GM12878 (cell line): Measurements from ENCODE around the gene MCC. TPM values are rescaled to one million over a fixed set of nuclear protein-coding genes. Genes with fewer than 3 reads are reported as not detected.

ENCODE experiments used
- ATAC-seq: fragments of 200-7000 bp; cut with Tn5 transposase; 3 replicates; pipeline ENCODE4 v1.9.1; 2020; ENCODE audit warnings: mild to moderate bottlenecking, moderate library complexity
- BruUV-seq: library from RNA; stranded (reverse); fragments of 400-500 nt; replicated peaks from 2 replicates; lab custom pipeline; 2021; lab: Mats Ljungman, UMichigan
- CTCF ChIA-PET: fragments of 300-600 bp; sonication (Branson Sonifier 250); formaldehyde crosslinking; extraction: SDS; loops from one replicate; lab custom pipeline; 2021; ENCODE audit warnings: inconsistent platforms; lab: Yijun Ruan, JAX
- POLR2A ChIA-PET: fragments of 350-600 bp; formaldehyde crosslinking; extraction: SDS; loops from one replicate; lab custom pipeline; 2021; ENCODE audit warnings: inconsistent platforms; lab: Charles Lee
- RAD21 ChIA-PET: fragments of 300-600 bp; sonication (Branson Sonifier 250); formaldehyde crosslinking; loops from one replicate; lab custom pipeline; 2023; ENCODE audit warnings: antibody characterized with exemption; ENCODE audit not compliant: unreplicated experiment; lab: Charles Lee
- SMC1A ChIA-PET: fragments of 300-600 bp; sonication (Branson Sonifier 250); formaldehyde crosslinking; loops from one replicate; lab custom pipeline; 2023; ENCODE audit not compliant: unreplicated experiment, uncharacterized antibody; lab: Charles Lee
- DNase-seq: peaks from one replicate; pipeline ENCODE4 v3.0.0-alpha.2; 2011; ENCODE audit warnings: low read depth, low spot score
- FAIRE-seq: peaks from 3 replicates; lab custom pipeline; 2011; peaks lifted over from hg19 to GRCh38; lab: Jason Lieb, UNC
- H2AFZ ChIP-seq: 2 replicates; pipeline ENCODE4 v1.6.0; 2011; ENCODE audit warnings: low read depth, low read length, control low read depth; ENCODE audit not compliant: control insufficient read depth
- H3K27ac ChIP-seq: 2 replicates; pipeline ENCODE4 v1.5.1; 2011; ENCODE audit warnings: control low read depth; ENCODE audit not compliant: control insufficient read depth, insufficient read depth
- H3K27me3 ChIP-seq, 2 experiments: replicated peaks in 1 of 2; 2 replicates each; pipeline versions ENCODE4 v1.6.0 to v1.6.1; 2011; ENCODE audit warnings: low read length in 1 of 2; ENCODE audit not compliant: control insufficient read depth in 2 of 2, insufficient read depth in 2 of 2
- H3K36me3 ChIP-seq, 2 experiments: 2 replicates each; pipeline ENCODE4 v1.5.1; 2011; ENCODE audit warnings: low read length in 1 of 2; ENCODE audit not compliant: control insufficient read depth in 2 of 2, insufficient read depth in 2 of 2
- H3K4me1 ChIP-seq: 2 replicates; pipeline ENCODE4 v1.6.1; 2011; ENCODE audit warnings: mild to moderate bottlenecking, low read length, moderate library complexity, mixed read lengths; ENCODE audit not compliant: control insufficient read depth, insufficient read depth
- H3K4me2 ChIP-seq: 2 replicates; pipeline ENCODE4 v1.6.0; 2011; ENCODE audit warnings: control low read depth; ENCODE audit not compliant: control insufficient read depth, insufficient read depth
- H3K4me3 ChIP-seq: fragments of 200-600 bp; sonication (generic); 2 replicates; pipeline ENCODE4 v1.5.1; 2016
- H3K79me2 ChIP-seq: 2 replicates; pipeline ENCODE4 v1.6.0; 2011; ENCODE audit warnings: low read length; ENCODE audit not compliant: control insufficient read depth, insufficient read depth
- H3K9ac ChIP-seq: 2 replicates; pipeline ENCODE4 v1.8.0; 2011; ENCODE audit warnings: low read length, control low read depth, mixed read lengths; ENCODE audit not compliant: control insufficient read depth, insufficient read depth
- H3K9me3 ChIP-seq: replicated peaks from 3 replicates; pipeline ENCODE4 v1.5.1; 2011; ENCODE audit warnings: mild to moderate bottlenecking, low read length; ENCODE audit not compliant: control insufficient read depth, insufficient read depth
- H4K20me1 ChIP-seq: 2 replicates; pipeline ENCODE4 v1.6.0; 2011; ENCODE audit not compliant: control insufficient read depth, insufficient read depth
- CREB1 ChIP-seq: IDR thresholded peaks from 2 replicates; pipeline ENCODE4 v1.6.1; 2012; ENCODE audit warnings: low read depth, mild to moderate bottlenecking, inconsistent platforms
- EGR1 ChIP-seq, 2 experiments: IDR thresholded peaks; 1 replicate in 1 of 2; 2 replicates in 1 of 2; pipeline ENCODE4 v1.6.1; 2011 to 2012; ENCODE audit warnings: low read depth in 2 of 2, low read length in 2 of 2, borderline replicate concordance in 1 of 2, mild to moderate bottlenecking in 1 of 2, moderate library complexity in 1 of 2
- ETV6 ChIP-seq, 2 experiments: fragments of 450-650 bp in 1 of 2; IDR thresholded peaks in 1 of 2; conservative IDR thresholded peaks in 1 of 2; 2 replicates each; pipeline ENCODE4 v1.6.1; 2014; ENCODE audit warnings: antibody characterized with exemption in 1 of 2, borderline replicate concordance in 1 of 2, low read depth in 1 of 2, mild to moderate bottlenecking in 1 of 2, moderate library complexity in 1 of 2
- FOXK2 ChIP-seq: fragments of 450-650 bp; IDR thresholded peaks from 2 replicates; pipeline ENCODE4 v1.6.1; 2017; ENCODE audit warnings: mild to moderate bottlenecking, moderate library complexity
- HCFC1 ChIP-seq: fragments of 150-350 bp; IDR thresholded peaks from 2 replicates; pipeline ENCODE4 v1.6.1; 2014; ENCODE audit warnings: low read length
- IKZF2 ChIP-seq, 2 experiments: fragments of 450-650 bp; IDR thresholded peaks; 2 replicates each; pipeline ENCODE4 v1.6.1; 2017; ENCODE audit warnings: mild to moderate bottlenecking in 2 of 2, moderate library complexity in 2 of 2
- IRF4 ChIP-seq: IDR thresholded peaks from 2 replicates; pipeline ENCODE4 v1.6.1; 2011; ENCODE audit warnings: low read depth, low read length
- LARP7 ChIP-seq: fragments of 450-650 bp; IDR thresholded peaks from 2 replicates; pipeline ENCODE4 v1.6.1; 2017; ENCODE audit warnings: mild to moderate bottlenecking
- MXI1 ChIP-seq: fragments of 150-350 bp; IDR thresholded peaks from 2 replicates; pipeline ENCODE4 v1.6.1; 2011; ENCODE audit warnings: low read depth, mild to moderate bottlenecking, inconsistent platforms, low read length, improper control_type of control experiment
- MYB ChIP-seq: fragments of 150-350 bp; IDR thresholded peaks from 2 replicates; pipeline ENCODE4 v1.6.1; 2014; ENCODE audit warnings: mild to moderate bottlenecking, low read depth, low read length, borderline replicate concordance
- NFIC ChIP-seq: IDR thresholded peaks from 2 replicates; pipeline ENCODE4 v1.6.1; 2012; ENCODE audit warnings: low read depth, mild to moderate bottlenecking, inconsistent platforms, low read length, moderate library complexity
- NFXL1 ChIP-seq: fragments of 450-650 bp; IDR thresholded peaks from 2 replicates; pipeline ENCODE4 v1.6.1; 2017; ENCODE audit warnings: antibody characterized with exemption, mild to moderate bottlenecking, borderline replicate concordance
- NFYA ChIP-seq: IDR thresholded peaks from 2 replicates; pipeline ENCODE4 v1.6.1; 2011; ENCODE audit warnings: low read depth, mild to moderate bottlenecking, low read length, improper control_type of control experiment, borderline replicate concordance
- RUNX3 ChIP-seq: IDR thresholded peaks from 2 replicates; pipeline ENCODE4 v1.6.1; 2012; ENCODE audit warnings: low read length, inconsistent platforms
- TBL1XR1 ChIP-seq: IDR thresholded peaks from 2 replicates; pipeline ENCODE4 v1.6.1; 2012; ENCODE audit warnings: low read depth, low read length, improper control_type of control experiment
- in situ Hi-C: fragments of 300-500 bp; cut with MboI; formaldehyde crosslinking; loops from 9 replicates; pipeline ENCODE4 v1.14.3; 2018; ENCODE audit warnings: mixed read lengths
- intact Hi-C: fragments of 100-400 bp; cut with micrococcal nuclease; formaldehyde crosslinking; loops from one replicate; pipeline ENCODE4 v1.14.2; 2022; ENCODE audit not compliant: unreplicated experiment
- polyA plus RNA-seq, 11 experiments: library from polyadenylated mRNA; depleted of rRNA in 4 of 11; unstranded in 6 of 11; stranded (reverse) in 5 of 11; fragments of >200 nt; fragmentation: Nextera tagmentation in 4 of 11; fragmentation: Illumina TruSeq in 1 of 11; extraction: Ambion mirVana in 4 of 11; extraction: Trizol in 1 of 11; gene quantifications; 1 replicate in 1 of 11; 2 replicates in 10 of 11; pipeline versions ENCODE4 v1.2.1 to v1.2.3, GENCODE V29; 2011 to 2016; ENCODE audit warnings: inconsistent platforms in 2 of 11, missing spikeins in 2 of 11, low read depth in 1 of 11
- total RNA-seq, 4 experiments: library from RNA; depleted of rRNA in 3 of 4; stranded (reverse); fragments of >200 nt in 3 of 4; fragmentation: Illumina TruSeq in 1 of 4; extraction: Trizol in 1 of 4; gene quantifications; 2 replicates each; pipeline versions ENCODE4 v1.2.1 to v1.2.3, GENCODE V29; 2013 to 2021
- TF ChIP-seq, protein P1 (sequence below): fragments of 450-650 bp; IDR thresholded peaks from 2 replicates; pipeline ENCODE4 v1.6.1; 2017; ENCODE audit warnings: mild to moderate bottlenecking, moderate library complexity

Gene MCC
- total and polyA plus RNA-seq, 10 of the 15 experiments (the other 5 are each of a cell fraction or from before 2014, with no cell fraction given) = 0.03 to 0.86 (median 0.16) TPM

DNA sequence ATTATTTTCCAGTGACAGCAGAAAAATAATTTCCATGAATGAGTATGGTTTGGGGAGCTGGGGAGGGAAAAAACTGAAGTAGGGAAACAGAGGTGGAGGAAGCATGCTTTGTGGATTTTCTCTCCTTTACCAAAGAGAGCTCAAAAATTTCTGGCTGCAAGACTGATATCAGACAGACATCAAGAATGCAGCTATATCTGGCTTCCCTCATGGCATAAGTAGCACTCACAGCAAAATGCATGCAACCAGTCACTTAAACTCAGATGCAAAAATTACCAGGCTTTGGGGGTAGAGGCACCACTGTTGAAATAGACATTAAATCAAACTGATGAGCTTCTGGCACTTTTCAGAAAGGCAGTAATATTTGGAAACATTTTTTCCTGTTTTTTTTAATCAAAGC, 250.4 kb downstream of the MCC start:
- Histone ChIP-seq H4K20me1 (no peaks in the 10 kb centered on the region), H2AFZ (no peak overlapping the region), H3K4me1 (no peaks in the 10 kb centered on the region), H3K79me2 (no peaks in the 10 kb centered on the region), H3K27me3 (no peaks in the 10 kb centered on the region; a peak in 1 of 4 replicates), H3K9ac (no peak overlapping the region), H3K9me3 (no peaks in the 10 kb centered on the region), H3K27ac (no peak overlapping the region), H3K4me3 (no peak overlapping the region), H3K36me3 (no peaks in the 10 kb centered on the region), H3K4me2 (no peak overlapping the region)
- DNase-seq (no peak), FAIRE-seq (no peak), ATAC-seq (no peak)
- ChIA-PET RAD21 (no interaction called here), POLR2A (no interaction called here), CTCF (interaction anchor here (1.1 kb wide), 1 partner anchor 17 kb away, joined by 3 read pairs; no protein-coding TSS in a partner anchor), SMC1A (no interaction called here)
- no peak for TF ChIP-seq FOXK2
- no peak for TF ChIP-seq CREB1
- TF ChIP-seq, protein P1, sequence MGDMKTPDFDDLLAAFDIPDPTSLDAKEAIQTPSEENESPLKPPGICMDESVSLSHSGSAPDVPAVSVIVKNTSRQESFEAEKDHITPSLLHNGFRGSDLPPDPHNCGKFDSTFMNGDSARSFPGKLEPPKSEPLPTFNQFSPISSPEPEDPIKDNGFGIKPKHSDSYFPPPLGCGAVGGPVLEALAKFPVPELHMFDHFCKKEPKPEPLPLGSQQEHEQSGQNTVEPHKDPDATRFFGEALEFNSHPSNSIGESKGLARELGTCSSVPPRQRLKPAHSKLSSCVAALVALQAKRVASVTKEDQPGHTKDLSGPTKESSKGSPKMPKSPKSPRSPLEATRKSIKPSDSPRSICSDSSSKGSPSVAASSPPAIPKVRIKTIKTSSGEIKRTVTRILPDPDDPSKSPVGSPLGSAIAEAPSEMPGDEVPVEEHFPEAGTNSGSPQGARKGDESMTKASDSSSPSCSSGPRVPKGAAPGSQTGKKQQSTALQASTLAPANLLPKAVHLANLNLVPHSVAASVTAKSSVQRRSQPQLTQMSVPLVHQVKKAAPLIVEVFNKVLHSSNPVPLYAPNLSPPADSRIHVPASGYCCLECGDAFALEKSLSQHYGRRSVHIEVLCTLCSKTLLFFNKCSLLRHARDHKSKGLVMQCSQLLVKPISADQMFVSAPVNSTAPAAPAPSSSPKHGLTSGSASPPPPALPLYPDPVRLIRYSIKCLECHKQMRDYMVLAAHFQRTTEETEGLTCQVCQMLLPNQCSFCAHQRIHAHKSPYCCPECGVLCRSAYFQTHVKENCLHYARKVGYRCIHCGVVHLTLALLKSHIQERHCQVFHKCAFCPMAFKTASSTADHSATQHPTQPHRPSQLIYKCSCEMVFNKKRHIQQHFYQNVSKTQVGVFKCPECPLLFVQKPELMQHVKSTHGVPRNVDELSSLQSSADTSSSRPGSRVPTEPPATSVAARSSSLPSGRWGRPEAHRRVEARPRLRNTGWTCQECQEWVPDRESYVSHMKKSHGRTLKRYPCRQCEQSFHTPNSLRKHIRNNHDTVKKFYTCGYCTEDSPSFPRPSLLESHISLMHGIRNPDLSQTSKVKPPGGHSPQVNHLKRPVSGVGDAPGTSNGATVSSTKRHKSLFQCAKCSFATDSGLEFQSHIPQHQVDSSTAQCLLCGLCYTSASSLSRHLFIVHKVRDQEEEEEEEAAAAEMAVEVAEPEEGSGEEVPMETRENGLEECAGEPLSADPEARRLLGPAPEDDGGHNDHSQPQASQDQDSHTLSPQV = no peak
- TF ChIP-seq IRF4 = no peak
- no peak for TF ChIP-seq NFXL1
- no peak for TF ChIP-seq MXI1
- TF ChIP-seq IKZF2 (IDR thresholded peaks at IDR 0.05) = no peak
- no peak for TF ChIP-seq NFYA
- TF ChIP-seq NFIC = no peak
- no peak for TF ChIP-seq RUNX3
- TF ChIP-seq MYB = no peak
- no peak for TF ChIP-seq LARP7
- no peak for TF ChIP-seq EGR1 (IDR thresholded peaks at IDR 0.05; ENCODE audit: borderline replicate concordance in 1 of 2, low read depth in 2 of 2, low read length in 2 of 2)
- no peak for TF ChIP-seq TBL1XR1
- no peak for TF ChIP-seq HCFC1
- no peak for TF ChIP-seq ETV6 (conservative IDR thresholded peaks at IDR 0.05 in 1 of 2, IDR thresholded peaks at IDR 0.05 in 1 of 2; ENCODE audit: borderline replicate concordance in 1 of 2, low read depth in 1 of 2)
- intact Hi-C loops = no loop called here
- BruUV-seq = no TSS peak
- in situ Hi-C loops = no loop called here
